22Rv1 (cell line): ENCODE data around the gene HMGB2.
A peak's percentile ranks its signal among the peaks of the same experiment; 100 is the strongest.

Experiments used
- H3K27ac ChIP-seq: fragments of 450-650 bp; 2 replicates; pipeline ENCODE4 v1.5.1; 2017
- ZFX ChIP-seq: fragments of 450-650 bp; IDR thresholded peaks from 2 replicates; pipeline ENCODE4 v1.6.1; 2017; ENCODE audit warnings: antibody characterized with exemption, borderline replicate concordance
- TF ChIP-seq, protein P1 (sequence below): fragments of 450-650 bp; IDR thresholded peaks from 2 replicates; pipeline ENCODE4 v1.5.1; 2017; ENCODE audit warnings: mild to moderate bottlenecking

HMGB2 gene

DNA sequence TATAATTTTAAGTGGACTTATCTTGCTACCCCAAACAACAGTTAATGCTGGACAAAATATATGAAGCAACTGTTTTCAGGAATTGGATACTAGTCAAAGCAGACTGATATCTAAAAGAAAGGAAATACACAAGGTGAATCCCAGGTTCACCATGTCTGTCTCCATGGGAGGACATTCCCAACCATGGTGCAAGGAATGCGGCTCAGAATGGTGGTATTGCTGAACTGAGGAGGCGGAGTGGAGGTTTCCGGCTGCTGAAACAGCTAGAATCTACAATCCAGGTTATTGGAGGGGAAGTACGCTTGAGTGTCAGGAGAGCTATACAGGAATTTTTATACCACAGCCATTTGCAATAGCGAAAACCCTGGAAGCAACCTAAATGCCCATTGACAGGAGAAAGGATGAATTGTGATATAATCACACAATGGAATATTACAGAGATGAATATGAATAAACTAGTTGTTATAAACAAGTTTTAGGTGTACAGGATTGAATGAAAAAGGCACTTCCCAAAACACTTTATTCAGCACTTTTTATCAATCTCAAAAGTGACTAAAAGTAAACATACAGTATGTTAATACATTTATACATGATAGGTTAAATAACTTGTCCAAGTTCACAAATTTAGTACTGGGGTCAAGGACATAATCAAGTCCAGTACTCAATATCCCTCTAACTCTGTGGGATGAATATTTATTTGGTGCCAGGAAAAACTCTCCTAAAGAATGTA is 9.0 kb downstream of the HMGB2 start:
- TF ChIP-seq ZFX, result no peak
- TF ChIP-seq, protein P1, sequence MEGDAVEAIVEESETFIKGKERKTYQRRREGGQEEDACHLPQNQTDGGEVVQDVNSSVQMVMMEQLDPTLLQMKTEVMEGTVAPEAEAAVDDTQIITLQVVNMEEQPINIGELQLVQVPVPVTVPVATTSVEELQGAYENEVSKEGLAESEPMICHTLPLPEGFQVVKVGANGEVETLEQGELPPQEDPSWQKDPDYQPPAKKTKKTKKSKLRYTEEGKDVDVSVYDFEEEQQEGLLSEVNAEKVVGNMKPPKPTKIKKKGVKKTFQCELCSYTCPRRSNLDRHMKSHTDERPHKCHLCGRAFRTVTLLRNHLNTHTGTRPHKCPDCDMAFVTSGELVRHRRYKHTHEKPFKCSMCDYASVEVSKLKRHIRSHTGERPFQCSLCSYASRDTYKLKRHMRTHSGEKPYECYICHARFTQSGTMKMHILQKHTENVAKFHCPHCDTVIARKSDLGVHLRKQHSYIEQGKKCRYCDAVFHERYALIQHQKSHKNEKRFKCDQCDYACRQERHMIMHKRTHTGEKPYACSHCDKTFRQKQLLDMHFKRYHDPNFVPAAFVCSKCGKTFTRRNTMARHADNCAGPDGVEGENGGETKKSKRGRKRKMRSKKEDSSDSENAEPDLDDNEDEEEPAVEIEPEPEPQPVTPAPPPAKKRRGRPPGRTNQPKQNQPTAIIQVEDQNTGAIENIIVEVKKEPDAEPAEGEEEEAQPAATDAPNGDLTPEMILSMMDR, result no peak
- peak overlapping the region; percentile 97 for H3K27ac ChIP-seq

DNA sequence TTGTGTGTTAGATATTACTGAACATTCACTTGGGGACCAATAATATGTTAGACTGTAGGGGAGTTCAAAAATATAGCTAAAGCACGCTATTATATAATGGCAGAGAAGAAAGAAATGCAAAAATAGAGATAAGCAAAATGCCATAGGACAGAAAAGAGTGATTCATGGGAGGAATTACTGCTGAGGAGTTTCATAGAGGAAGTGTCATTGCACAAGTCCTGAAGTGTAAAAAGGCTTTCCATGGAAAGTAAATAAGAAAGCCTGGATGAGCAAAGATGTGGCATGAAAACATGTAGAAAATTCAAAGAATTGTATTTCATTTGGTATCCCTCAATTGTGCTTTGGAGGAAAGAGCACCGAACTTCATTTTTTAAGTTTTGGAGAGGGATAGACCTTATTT is 14.5 kb downstream of the HMGB2 start:
- TF ChIP-seq, protein P1, result no peak
- TF ChIP-seq ZFX, result no peak
- H3K27ac ChIP-seq, result peak overlapping the region; percentile 97

DNA sequence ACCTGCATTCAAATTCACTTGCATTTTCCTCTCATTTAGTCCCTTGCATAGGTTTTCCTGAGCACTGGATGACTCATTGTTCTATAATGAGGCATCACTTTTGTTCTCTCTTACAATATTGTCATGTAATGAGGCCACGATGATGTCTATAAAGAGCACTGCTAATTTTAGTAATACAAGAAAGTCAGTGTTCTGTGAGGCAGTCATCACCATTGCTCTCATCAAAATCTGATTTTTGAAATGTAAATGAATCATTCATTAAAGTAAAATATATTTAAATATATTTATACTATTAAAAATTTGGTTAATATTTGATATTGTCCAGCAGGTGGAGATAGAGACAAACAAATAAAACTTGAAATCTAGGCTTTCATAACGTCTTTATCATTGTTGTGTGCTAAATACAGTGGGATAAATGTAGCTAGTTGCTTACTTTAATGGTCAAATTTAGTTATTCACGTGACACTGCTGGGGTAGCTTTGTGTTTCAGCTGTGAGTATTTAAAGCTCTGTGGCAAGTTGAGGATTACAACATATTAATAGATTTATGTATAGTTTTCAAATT is 15.4 kb downstream of the HMGB2 start:
- no peak for TF ChIP-seq ZFX
- TF ChIP-seq, protein P1, result no peak; the same call in 1 of the 2 replicates
- H3K27ac ChIP-seq, result peak overlapping the region; percentile 97

DNA sequence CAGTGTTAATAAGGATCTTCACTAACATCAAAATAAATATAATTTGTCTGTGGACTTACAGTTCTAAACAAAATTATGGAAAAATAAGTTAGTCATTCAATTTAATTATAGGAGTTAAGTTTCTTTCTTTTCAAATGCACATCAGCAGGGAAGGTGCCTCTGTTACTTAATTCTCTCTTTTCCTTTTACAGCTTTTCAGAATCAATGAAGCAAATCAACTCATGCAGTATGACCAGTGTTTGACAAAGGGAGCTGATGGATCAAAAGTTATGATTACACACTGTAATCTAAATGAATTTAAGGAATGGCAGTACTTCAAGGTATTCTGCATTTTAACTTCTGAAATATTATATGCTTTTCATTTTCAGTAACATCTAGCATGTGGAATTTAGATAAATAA is 15.9 kb downstream of the HMGB2 start:
- peak overlapping the region; percentile 97 for H3K27ac ChIP-seq
- TF ChIP-seq, protein P1, result no peak
- TF ChIP-seq ZFX, result no peak

DNA sequence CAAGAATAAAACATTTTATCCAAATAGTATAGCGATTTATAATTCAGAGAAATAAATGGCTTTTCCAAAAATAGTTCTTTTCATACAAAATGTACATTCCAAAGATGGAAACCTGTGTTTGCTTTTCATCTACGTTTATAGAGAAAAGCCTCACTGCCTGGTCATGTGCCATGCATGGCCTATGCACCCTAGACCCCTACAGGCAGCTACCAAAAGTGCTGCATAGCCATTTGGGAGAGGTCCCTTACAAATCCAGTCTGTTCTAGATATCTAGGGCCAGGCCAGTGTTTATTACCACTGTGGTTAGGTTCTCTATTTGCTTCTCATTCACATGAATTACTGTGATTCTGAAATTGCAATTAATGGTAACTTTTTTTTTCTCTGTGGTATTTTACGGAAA is 17.2 kb downstream of the HMGB2 start:
- H3K27ac ChIP-seq, result peak overlapping the region; percentile 97
- TF ChIP-seq, protein P1, result peak; percentile 20; the same call in 1 of the 2 replicates
- TF ChIP-seq ZFX, result no peak

DNA sequence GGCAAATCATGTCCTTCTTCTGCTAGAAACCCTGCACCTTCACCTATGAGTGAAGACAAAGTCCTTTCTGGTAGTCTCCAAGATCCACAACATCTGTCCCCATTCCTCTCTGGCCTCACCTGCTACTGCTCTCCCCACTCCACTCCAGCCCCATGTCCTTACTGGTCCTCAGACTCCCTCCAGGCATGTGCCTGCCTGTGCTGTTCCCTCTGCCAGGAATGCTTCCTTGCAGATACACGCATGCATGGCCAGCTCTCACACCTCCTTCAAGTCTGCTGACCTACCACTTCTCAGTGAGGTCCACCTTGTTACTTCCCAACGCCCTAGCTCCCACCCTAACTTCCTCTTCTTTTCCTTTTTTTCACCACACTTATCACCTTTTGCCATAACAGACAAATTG is 18.1 kb downstream of the HMGB2 start:
- no peak for TF ChIP-seq ZFX
- TF ChIP-seq, protein P1, result no peak
- H3K27ac ChIP-seq, result peak overlapping the region; percentile 97

DNA sequence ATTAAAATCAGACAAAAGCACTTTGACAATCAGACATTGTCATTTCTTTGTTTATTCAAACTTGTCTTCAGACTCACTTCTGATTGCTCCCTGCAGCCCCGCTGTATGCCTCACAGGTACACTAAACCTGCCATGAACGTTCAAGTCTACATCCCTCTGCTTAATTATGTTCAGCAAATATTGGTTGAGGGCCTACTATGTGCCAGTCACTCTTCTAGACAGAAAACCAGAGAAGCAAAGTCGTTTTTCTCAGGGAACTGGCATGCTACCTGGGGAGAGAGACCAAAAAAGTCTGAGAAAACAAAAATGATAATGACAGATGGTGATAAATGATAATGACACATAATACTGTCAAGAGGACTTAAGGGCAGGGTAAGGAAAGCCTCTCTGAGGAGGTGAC is 19.4 kb downstream of the HMGB2 start:
- peak overlapping the region; percentile 97 for H3K27ac ChIP-seq
- TF ChIP-seq ZFX, result no peak
- TF ChIP-seq, protein P1, result no peak
